Stimulated activated CD4-positive, alpha-beta T cell treated with anti-CD3 and anti-CD28 coated beads, Interleukin-2, amount 100 ng/mL, for 24 hours (primary cell): ENCODE data around the gene PTCH1.
A peak's percentile ranks its signal among the peaks of the same experiment; 100 is the strongest.

Source experiments
- DNase-seq, 2 donors: peaks; one replicate each; pipeline ENCODE4 v3.0.0-alpha.2; 2020

PTCH1 gene

DNA sequence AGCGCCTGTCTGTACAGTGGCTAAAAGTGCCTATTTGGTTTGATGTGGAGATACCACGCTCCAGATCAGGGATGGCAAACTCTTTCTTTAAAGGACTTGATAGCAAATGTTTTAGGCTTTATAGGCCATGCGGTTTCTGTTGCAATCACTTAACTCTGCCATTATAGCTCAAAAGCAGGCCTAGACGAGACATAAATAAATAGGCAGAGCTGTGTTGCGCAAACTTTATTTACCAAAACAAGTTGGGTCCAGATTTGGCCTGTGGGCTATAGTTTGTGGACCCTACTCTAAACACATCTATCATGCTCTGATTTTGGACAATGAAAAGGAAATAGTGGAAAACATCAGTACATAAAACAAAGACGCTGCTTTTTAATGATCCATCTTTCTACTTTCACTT, 79.2 kb downstream of the PTCH1 start:
- no peak for DNase-seq

DNA sequence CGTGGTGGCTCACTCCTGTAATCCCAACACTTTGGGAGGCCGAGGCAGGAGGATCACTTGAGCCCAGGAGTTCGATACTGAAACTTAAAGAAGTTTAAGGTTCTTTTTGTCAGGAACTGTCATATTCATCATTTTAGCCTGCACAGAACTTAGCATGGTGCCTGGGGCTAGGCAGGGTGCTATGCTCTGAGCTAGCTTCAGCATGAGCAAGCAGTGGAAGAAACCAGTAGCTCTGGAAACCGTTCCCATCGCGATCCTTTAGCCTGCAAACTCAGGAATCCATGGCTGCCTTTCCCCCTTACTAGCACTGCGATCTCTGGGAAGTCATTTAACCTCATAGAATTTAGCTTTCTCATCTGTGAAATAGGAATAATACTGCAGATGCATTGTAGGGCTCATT, 80.4 kb downstream of the PTCH1 start:
- DNase-seq: no peak

DNA sequence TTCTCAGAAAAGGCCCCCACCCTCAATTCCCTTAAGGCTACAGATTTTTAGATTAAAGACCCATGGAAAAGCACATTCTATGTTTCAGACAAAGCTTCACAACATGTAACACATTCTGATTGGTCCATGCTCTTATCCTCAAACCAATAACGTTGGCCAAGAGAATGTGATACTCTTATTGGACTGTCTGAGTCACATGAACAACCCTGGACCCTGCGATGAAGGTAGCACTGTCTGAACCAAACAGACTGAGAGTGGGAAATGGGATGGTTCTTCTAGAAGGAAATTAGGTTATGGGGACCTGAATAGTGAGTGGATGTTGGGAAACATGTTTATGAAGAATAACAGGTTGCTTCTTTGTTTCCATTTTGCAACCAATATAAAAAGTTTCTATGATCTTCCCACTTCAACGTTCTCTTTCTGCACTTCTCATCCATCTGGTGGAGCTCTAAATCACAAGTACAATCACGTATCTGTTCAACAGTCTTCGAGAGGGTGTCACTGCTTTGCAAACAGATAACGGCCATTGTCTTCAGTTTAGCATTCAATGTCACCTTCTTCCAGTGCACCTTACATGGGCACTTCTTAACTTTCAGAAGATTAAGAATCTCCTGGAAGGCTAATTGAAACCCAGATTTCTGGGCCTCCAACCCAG, 81.6 kb downstream of the PTCH1 start:
- no peak for DNase-seq

DNA sequence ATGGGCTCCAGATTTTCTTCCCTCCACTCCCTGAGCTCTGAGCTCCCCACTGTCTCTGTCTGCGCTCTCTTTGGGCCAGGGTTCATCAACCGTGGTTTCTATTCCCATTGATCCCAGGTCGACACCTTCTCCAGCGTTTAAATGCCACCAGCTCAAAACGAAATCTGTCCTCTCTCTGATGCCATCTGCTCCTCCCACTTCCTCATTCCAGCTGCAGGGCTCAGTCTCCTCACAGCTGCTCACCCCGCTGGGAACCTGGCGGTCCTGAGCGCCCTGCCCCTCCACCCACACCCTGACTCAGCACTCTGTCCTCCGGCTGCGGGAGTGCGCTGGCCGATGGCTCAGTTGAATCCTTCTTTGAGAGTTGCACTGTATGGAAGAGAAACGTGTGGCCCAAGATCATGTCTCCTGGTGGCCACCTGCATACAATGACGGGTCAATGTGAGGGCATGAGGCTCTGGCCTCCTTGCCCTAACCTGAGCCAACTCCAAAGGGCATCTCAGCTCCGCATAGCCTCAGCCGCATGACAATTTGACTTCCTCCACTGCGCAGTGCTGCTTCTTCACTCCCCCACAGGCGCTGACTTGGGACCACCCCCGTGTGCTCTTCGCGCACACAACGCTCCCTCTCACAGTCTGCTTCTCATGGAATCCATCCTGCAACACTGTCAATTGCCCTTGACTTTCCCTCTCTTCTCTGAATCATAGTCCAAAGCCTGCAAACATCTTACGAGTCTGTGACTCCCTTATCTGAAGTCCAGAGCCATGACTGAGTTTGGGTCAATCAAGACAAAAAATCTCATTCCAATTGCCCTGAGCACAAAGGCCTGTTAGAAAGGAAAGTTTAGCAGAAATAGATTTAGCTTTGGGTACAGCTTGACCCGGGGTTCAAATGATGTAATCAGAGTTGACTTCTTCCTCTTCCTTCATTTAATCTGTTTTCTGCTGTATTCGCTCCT, 82.4 kb downstream of the PTCH1 start:
- DNase-seq: no peak

DNA sequence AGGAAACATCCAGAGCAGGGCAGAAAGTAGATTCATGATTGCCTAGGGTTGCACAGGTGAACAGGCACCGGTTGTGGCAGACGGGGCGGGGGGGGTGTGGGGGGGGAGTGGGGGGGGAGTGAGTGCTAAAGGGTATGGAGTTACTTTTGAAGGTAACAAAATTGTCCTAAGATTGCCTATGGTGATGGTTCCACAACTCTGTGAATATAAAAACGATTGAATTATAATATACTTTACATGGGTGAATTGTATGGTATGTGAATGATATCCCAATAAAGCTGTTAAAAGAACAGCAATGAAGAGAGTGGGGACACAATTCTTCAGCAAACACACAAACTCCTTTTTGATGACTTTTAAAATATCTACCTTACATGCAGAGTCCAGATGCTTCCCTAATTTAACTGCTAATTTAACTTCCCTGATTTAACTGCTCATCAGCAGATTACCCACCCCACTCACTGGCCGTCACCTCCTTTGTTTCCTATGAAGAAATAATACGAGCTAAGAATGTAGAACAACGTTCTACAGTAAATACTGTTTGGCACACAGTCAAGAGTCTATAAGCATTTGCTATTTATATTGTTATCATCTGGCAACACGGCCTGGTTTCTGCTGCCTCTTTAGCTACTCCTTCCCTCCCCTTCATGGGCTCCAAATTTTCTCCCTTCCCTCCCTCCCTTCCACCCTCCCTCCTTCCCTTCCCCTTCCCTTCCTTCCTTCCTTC, 83.5 kb downstream of the PTCH1 start:
- DNase-seq: no peak

DNA sequence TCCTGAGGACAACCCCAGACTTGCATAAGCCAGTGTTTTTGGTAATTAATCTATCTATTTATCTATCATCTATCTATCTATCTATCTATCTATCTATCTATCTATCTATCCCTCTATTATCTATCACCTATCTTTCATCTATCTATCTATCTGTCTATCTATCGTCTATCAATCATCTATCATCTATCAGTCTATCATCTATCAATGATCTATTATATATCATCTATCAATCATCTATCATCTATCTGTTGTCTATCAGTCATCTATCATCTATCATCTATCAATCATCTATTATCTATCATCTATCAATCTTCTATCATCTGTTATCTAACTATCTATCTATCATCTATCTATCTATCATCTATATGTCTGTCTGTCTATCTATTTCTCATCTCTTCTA, 85.5 kb downstream of the PTCH1 start:
- DNase-seq: no peak

DNA sequence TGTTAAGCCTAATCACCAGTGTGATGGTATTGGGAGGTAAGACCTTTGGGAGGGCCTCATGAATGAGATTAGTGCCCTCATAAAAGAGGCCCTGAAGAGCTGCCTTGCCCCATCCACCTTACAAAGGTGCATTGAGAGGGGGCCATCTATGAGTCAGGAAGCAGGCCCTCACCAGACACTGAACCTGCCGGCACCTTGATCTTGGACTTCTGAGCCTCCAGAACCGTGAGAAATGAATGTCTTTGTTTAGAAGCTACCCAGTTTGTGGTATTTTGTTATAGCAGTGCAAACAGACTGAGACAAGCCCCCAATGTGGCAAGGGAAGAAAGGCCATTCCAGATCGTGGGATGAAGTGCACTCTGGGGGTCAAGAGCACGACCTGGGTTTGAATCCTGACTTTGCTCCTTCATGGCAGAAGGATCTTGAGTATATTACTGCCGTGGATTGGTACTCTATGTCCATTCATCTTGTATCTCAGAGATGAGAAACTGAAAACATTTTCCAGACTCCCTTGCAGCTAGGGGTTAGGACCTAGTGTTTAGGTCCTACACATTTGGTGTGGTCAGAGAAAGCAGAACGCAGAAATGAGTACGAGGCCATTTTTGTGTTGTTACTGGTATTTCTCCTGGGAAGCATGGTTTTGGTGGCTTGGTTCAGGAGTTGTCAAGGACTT, 86.7 kb downstream of the PTCH1 start:
- DNase-seq: no peak

DNA sequence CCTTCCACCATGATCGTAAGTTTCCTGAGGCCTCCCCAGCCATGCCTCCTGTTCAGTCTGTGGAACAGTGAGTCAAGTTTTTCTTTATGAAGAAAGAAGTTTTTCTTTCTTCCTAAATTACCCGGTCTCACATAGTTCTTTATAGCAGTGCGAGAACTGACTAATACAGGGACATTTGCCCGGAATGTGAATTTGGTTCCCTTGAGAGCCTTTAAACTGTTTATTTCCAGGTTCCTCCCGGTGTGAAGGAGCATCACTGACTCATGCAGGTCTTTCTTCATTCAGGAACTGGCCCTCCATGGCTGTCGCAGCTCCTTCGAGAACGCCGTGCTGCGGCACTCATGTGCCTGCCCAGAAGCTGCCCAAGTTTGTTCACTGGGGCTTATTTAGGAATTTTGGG, 87.7 kb downstream of the PTCH1 start:
- no peak for DNase-seq

DNA sequence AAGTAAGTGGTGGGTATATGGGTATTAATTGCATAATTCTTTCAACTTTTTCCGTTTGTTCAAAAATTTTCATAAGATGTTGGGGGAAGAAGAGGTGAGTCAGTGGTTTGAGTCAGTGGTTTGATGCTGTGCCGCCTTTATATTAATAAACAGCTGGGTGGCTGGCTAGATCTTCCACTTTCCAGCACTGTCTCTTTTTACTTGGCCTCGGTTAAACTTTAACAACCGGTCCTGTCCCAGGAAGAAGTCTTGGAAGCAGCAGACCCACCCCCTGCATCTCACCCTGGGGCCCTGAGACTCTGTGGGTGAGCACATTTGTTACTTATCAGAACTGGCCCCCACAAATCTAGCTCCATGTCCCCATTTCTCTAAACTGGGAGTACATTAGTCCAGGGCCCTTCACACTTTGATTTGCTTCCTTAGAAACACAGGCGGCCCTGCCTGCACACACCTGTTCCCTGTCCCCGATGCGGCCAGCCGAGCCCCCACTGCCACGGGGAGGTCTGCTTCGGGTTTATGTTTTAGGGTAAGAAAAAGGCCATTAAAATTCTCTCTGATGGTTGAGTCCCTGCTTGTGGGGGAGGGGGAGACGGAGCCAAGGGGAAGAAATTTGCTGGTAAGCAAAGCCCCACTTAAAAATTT, 90.7 kb downstream of the PTCH1 start:
- DNase-seq: peak in 1 of 2 donors; percentile 22

DNA sequence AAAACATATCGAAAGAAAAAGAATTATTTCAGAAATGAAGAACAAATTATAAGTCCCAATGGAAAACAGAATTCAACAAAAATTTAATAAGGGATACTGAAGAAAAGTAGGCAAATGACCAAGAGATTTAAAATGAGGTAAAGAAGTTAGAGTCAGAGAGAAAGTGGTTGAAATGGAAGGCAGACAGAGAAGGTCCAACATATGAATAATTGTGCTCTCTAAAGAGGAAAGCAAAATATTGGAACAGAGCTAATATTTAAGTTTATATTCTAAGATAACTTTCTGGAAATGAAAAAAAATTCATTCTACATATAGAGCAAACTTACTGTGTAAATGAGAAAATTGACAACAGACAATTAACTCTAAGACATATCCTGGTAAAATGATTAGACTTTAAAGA, 94.1 kb downstream of the PTCH1 start:
- DNase-seq: no peak

DNA sequence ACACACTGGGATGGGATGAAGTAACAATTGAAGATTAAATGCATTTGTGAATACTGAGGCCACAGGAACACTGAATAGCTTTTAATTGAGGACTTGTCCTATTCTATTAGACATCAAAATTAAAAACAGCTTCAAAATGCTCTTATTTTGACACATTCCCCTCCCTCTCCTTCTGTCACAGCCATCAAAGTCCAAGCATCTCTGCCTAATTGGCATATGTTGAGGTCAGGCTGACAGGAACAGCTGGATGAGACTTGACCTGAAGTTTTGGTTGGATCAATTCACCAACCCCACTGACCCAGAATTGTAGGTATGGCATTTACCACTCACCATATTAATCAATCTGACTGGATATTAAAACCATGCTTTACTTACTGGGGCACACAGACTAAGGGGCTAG, 96.3 kb downstream of the PTCH1 start:
- DNase-seq: no peak

DNA sequence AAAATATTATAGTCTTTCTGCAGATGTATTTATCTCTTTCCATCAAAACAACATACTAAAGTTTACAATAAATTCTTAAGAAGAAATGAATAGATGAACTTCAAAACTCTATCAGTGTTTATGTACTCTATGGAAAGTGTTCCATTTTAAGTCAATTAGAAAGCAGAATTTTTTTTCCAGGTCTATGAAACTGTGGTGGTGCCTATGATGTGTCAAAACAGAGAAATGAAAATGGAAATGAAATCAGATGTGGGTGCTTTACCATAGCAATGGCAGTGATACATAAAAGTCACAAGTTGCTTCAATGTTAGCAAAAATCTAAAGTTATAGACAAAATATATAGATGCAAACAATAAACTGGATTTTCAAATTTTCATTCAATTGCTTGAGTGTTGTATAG, 97.3 kb downstream of the PTCH1 start:
- DNase-seq: no peak

DNA sequence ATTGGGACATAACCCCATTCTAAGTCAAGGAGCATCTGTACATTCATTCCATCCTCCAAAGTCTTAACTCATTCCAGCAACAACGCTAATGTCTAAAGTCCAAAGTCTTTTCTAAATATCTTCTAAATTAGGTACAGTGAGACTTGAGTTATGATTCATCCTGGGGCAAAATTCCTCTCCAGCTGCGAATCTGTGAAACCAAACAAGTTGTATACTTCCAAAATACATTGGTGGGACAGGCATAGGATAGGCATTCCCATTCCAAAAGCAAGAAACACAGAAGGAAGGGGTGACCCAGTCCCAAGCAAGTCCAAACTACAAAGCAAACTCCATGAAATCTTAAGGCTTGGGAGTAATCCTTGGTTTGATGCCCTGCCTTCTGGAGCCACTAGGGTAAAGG, 101.6 kb downstream of the PTCH1 start:
- no peak for DNase-seq

DNA sequence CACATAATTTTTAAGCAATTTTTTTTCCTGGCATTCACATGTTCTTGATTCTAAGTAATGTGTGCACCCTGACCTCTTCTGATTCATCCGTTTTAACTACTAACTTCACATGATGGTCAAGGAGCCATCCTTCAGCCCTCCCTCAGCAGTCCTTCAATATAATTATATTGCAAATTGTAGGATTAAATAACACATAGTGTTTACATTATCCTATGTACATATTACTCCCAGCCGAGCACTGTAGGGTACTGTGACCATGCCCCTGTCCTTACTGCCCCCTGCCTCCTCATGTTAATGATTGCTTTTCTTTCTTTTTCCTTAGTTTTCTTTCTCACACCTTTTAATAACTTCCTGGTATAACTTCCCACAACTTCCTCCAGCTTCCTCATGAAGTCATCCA, 103.0 kb downstream of the PTCH1 start:
- DNase-seq: no peak

DNA sequence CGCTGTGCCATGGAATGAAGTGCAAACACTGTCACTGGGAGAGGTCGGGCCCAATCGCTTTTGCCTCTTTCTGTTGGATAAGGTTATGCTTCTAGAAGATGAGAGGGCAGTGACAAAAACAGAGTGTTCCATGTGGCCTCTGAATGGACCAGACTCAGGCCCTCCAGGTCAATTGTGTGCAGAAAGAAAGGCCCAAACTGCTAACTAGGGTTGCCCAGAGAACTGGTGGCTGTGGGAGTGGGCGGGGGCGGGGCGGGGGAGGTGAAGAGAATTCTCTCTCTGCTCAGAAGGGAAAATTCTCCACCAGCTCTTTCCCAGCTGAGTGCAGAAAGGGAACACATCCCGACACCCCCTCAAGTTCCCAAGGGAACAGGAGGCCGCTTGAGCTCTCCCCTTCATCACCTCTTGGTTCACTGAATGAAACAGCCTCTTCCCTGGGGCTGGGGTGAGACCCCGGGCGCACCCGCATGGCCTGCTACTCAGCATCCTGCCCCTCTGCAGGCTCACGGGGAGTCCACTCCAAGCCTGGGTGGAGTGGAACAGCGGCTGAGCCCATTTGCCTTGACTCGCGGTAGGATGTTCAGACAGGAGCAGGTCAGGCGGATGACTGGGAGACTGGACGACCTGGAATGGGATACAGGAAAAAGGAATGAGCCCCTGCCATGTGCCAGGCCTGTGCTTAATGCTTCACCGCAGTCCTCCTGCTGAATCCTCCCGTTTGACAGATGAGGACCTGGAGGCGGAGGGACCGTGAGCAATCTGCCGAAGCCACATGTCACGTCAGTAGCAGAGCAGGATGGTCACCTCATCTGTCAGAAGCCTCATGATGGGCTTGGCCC, 105.5 kb downstream of the PTCH1 start:
- DNase-seq: no peak

DNA sequence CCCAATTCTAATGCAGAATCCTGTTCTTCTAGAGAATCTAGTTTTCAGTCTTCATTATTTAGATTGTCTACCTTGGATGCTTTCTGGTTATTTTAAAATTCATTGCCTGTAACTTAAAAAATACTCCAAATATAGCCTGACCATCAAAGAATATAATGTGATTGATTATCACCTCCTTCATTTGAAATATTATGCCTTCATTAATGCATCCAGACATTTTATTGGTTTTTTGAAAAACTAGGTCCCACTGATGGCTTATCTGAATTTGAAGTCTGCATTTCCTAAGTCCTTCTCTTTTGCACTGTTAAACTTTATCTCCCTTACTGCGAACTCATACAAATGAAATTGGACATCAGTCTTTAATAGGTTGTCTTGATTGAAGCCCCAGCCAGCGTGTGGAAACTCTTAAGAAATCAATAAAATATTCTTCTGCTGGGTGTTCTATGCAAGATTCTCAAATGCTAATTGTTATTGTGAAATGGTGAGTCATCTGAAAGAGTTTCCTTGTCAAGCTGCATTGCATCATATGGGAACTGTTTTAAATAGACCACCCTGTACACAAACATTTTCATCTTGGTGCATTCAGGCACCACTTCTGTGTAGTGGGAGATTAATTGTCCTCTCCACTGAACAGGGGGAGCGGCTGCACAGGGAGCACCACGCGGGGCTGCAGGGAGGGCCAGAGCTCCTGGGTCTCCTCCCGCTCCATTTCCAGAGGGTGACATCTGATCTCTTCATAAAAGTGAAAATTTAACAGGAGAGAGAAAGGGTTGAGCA, 106.9 kb downstream of the PTCH1 start:
- DNase-seq: no peak

DNA sequence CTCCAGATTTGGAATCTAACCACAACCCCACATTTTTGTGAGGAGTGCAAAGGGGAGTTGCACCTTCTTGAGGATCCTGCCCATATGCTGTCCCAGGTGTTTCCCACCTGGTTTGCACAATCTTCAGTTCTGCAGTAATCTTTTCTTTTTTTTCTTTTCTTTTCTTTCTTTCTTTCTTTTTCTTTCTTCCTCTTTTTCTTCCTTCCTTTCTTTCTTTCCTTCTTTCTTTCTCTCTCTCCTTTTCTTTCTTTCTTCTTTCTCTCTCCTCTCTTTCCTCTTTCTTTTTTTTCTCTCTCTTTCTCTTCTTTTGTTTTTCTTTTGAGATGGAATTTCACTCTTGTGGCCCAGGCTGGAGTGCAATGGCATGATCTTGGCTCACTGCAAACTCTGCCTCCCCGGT, 109.2 kb downstream of the PTCH1 start:
- DNase-seq: no peak

DNA sequence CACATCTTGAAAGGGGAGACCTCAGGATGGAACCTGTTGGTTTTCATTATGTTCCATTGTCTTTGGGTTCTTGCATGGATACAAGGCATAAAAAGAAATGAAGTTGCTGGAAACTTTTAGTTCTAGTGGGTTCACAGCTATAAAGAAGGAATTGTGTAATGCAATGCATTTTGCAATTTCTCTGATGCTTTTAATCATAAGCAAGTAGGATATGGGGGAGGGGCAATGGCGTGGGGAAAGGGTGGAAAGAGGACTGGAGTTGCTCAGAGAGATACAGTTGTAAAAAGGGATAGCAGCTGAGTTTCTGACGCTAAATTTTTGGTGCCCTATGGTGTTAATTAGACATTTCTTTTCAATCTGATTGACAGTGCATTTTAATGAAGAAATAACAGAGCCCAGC, 110.7 kb downstream of the PTCH1 start:
- DNase-seq: no peak

DNA sequence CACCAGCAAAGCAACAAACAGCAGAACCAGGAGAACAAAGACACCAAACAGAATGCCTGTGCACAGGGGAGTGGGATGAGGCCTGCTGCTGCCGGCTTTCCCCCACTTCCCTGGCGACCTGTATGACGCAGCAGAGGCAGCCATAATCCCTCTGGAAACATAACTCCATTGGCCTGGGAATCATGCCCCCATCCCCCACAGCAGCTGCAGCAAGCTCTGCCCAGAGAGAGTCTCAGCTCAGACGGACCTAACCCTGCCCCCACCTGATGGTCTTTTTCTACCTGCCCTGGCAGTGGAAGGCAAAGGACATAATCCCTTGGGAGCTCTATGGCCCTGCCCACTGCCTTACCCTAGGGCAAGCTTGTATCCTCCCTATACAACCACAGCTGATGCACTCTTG, 117.5 kb downstream of the PTCH1 start:
- no peak for DNase-seq
